GM12875 (cell line): ENCODE results near the gene SHH.

Source experiments
- H3K4me3 ChIP-seq: one replicate; pipeline ENCODE4 v1.5.1; 2011; ENCODE audit warnings: low read depth, low read length, control low read depth
- TF ChIP-seq, protein P1 (sequence below): IDR thresholded peaks from 2 replicates; pipeline ENCODE4 v1.5.1; 2011; ENCODE audit warnings: low read depth, mild to moderate bottlenecking, control low read depth, inconsistent platforms, low read length, moderate library complexity, borderline replicate concordance; ENCODE audit not compliant: insufficient read depth

The SHH gene

DNA sequence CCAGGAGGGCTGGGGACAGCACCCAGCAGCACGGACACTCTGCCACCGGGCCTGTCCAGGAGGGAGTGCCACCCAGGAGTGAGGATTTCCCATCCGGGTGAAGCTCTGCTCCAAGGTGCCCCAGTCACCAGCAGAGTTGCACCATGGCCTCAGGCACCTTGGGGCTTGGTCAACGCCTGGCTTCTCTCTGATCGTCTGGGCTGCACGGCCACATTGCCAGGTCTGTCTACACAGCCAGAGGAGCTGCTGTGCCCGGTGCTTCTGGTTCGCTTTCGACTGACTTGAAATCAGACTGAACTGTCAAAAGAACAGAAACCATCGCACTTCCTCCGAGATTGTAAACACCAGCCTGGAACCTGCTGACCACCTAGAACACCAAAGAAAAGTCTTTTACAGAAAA lies 12.0 kb downstream of the SHH start:
- no peak overlapping the region for H3K4me3 ChIP-seq
- TF ChIP-seq, protein P1, sequence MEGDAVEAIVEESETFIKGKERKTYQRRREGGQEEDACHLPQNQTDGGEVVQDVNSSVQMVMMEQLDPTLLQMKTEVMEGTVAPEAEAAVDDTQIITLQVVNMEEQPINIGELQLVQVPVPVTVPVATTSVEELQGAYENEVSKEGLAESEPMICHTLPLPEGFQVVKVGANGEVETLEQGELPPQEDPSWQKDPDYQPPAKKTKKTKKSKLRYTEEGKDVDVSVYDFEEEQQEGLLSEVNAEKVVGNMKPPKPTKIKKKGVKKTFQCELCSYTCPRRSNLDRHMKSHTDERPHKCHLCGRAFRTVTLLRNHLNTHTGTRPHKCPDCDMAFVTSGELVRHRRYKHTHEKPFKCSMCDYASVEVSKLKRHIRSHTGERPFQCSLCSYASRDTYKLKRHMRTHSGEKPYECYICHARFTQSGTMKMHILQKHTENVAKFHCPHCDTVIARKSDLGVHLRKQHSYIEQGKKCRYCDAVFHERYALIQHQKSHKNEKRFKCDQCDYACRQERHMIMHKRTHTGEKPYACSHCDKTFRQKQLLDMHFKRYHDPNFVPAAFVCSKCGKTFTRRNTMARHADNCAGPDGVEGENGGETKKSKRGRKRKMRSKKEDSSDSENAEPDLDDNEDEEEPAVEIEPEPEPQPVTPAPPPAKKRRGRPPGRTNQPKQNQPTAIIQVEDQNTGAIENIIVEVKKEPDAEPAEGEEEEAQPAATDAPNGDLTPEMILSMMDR = no peak

DNA sequence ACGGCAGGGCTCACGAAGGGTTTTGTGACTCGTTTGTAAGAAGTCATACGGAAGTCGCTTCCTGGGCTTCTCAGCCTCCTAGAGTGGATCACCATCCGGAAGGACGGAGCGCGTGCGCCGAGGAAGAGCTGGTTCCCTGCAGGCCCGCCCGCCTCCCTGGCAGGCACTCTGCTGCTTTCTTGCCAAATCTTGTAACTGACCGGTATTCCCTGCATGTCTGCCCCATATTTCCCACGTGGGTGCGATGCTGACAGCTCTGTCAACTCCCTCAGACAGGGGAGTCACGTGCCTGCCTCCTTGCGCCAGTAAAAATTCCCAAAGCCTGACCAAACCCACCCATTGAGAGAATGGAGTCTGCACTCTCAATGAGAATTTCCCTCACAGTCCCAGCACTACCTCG lies 12.7 kb downstream of the SHH start:
- no peak overlapping the region for H3K4me3 ChIP-seq
- TF ChIP-seq, protein P1 = no peak

DNA sequence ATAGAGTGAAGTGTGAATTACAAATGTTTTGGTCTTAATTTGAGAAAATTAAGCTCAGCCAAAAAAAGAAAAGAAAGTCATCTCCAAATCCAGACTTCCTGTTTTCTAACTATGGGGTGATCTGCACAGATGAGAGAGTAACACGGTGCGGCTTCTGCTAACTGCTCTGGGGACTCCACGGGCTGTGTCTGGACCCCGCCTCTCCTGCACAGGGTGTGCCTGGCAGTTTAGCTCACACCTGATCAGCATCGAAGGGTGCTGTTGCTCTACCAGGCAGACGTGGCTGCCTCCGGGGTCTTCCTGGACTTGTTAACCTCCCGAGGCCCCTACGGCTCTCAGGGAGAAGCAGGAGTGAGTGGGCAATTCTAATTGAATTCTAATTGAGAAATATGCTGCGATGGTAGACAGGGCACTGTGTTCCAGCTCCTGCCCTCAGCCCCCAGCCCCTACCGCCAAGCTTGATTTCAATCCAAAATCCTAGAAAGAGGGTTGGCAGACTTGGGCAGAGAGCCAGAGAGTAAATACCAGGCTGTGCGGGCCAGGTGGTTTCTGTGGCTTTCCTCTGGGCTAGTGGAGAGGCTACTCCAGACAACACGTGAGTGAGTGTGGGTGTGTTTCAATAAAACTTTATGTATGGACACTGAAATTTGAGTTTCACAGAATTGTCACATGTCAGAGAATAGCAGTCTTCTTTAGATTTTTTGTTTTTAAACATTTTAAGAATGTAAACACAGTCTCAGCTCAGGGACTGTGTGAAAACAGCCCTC lies 13.4 kb downstream of the SHH start:
- H3K4me3 ChIP-seq = no peak overlapping the region

DNA sequence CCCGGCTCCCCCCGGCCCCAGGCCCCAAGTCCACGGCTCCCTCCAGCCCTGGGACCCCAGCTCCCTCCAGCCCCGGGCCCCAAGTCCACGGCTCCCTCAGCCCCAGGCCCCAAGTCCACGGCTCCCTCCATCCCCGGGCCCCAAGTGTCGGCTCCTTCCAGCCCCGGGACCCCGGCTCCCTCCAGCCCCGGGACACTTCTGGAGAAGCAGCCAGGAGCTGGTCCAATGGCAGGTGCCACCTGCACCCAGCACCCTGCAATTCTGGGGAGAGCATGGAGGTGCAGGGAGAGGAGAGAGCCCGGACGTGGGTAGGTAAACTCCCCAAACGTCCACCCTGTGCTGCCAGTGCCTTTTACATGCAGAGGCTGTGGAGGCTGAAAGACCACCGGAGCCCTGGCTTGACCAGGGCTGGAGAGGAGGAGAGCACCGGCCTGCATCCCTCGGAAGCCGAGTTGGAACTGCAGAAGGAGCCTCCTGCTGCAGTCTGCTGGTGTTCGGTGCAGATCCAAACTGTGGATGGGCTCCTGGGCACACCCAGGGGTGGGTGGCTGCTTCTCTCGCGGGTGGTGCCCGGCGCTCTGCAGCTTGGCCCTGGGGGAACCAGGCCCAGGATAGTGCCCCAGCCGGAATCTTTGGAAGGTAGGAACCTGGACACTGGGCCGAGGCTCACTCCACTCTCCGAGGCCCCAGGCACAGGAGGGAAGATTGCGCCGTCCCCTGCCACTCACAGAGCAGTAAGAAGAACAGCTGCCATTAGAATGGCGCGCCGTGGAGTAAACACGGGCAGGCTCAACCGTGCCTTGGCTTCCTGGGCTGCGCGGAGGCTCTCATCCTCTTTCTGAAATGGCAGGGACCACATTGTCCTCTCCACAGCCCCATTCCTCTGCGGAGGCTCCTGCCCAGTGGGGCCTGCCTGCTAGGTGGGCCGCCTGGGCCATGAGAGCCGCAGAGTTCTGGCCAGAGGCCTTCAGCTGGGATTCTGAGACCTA lies 14.7 kb downstream of the SHH start:
- H3K4me3 ChIP-seq = no peak overlapping the region
- TF ChIP-seq, protein P1 = no peak

More for the DNA sequence above, 13.4 kb downstream of the SHH start:
- TF ChIP-seq, protein P1 = no peak

DNA sequence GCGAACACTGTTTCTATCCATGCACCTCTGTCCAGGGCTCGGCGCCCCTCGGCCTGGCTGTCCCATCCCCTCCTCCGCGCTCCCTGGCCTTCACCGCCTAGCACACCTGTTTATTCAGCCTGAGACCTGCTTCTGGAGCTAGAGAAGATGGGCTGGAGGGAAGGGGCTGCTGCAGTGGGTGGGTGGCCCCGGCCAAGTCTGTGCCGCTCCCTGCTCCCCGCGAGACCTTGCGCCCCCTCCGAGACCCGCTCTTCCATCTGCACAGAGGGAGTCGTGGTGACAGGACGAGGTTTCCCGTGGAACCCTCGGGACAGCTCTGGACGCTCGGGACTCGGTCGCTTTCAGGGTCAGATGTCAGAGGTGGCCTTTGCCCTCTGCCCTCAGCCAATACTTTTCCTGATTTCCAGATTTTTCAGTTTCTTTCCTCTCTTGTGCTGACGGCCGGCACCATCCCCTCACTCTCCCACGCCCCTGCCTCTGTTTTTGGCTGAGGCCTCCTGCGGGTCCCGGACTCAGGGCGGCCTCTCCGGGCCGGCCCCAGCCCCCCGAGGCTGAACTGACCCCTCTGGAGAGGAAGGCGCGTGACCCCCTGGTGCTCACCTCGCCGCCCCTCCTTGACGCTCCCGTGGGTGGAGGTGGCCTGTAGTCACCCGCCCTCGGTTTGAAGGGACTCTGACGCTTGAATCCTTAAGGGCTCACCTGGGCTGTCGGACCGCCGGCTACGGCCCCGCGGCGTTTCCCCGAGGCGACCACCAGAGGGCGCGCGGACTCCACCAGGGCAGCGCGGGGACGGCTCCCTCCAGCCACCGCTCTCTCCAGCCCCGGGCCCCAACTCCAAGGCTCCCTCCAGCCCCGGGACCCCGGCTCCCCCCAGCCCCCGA lies 15.6 kb downstream of the SHH start:
- TF ChIP-seq, protein P1 = peak; percentile 96
- no peak overlapping the region for H3K4me3 ChIP-seq

DNA sequence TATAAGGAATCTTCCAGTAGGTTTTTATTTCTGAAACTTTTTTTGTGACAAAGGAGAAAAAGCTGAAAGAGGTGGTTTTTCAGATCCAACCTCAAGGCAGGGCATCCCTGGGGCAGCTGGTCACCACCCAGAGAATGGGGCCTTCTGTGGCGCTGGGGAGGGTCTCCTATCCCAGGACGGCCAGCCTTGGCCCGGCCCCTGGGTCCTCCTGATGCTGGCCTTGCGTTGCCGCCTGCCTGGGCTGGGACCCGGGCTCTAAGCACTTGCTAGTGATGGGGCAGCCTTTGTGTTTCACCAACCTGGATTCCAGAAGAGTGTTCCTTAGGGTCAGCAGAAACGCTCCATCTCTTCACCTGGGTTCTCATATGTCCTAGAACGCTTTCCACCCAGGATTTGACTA lies 16.3 kb downstream of the SHH start:
- TF ChIP-seq, protein P1 = no peak
- no peak overlapping the region for H3K4me3 ChIP-seq
